Measurements from ENCODE around the gene ENPP6.

Gene ENPP6

GRCh38 chr4:184217634-184218033 lies at the start of gene ENPP6:
Gene ENPP6 (minus strand): TSS chr4:184217873. CDS start chr4:184217819, 54 bp downstream.
- DNase-seq: no peak

GRCh38 chr4:184267206-184267608 lies 49.5 kb upstream of the ENPP6 start:
- no peak for DNase-seq

GRCh38 chr4:184265546-184266351 lies 48.1 kb upstream of the ENPP6 start:
- DNase-seq: no peak

- DNase-seq: peak; percentile 84 to 87
These were observed 46.4 kb upstream of the ENPP6 start for GRCh38 chr4:184263910-184264732.

GRCh38 chr4:184263461-184263860 lies 45.8 kb upstream of the ENPP6 start:
- no peak for DNase-seq

- no peak for DNase-seq
These were observed 45.2 kb upstream of the ENPP6 start for GRCh38 chr4:184262901-184263300.

- DNase-seq: no peak
These were observed 43.6 kb upstream of the ENPP6 start for GRCh38 chr4:184261246-184261645.

GRCh38 chr4:184259866-184260265 lies 42.2 kb upstream of the ENPP6 start:
- DNase-seq: no peak

GRCh38 chr4:184259081-184259480 lies 41.4 kb upstream of the ENPP6 start:
- no peak for DNase-seq

- DNase-seq: no peak
These were observed 38.4 kb upstream of the ENPP6 start for GRCh38 chr4:184255871-184256642.

- DNase-seq: no peak
These were observed 37.7 kb upstream of the ENPP6 start for GRCh38 chr4:184255361-184255760.

GRCh38 chr4:184253072-184253420 lies 35.4 kb upstream of the ENPP6 start:
- DNase-seq: no peak

- DNase-seq: no peak
These were observed 34.7 kb upstream of the ENPP6 start for GRCh38 chr4:184252136-184253071.

- DNase-seq: no peak
These were observed 34.0 kb upstream of the ENPP6 start for GRCh38 chr4:184251670-184251980.

- peak; percentile 35 to 43 for DNase-seq
These were observed 33.4 kb upstream of the ENPP6 start for GRCh38 chr4:184250795-184251669.

- DNase-seq: no peak
These were observed 30.5 kb upstream of the ENPP6 start for GRCh38 chr4:184248216-184248615.

- no peak for DNase-seq
These were observed 29.7 kb upstream of the ENPP6 start for GRCh38 chr4:184247421-184247820.

GRCh38 chr4:184246426-184246825 lies 28.8 kb upstream of the ENPP6 start:
- DNase-seq: no peak

GRCh38 chr4:184238072-184238745 lies 20.5 kb upstream of the ENPP6 start:
- no peak for DNase-seq

- DNase-seq: no peak
These were observed 19.9 kb upstream of the ENPP6 start for GRCh38 chr4:184237612-184238011.

- DNase-seq: no peak
These were observed 17.9 kb upstream of the ENPP6 start for GRCh38 chr4:184235526-184235925.
